ENCODE results near the gene CBS. TPM values are rescaled to one million over a fixed set of nuclear protein-coding genes. Genes with fewer than 3 reads are reported as not detected.

Gene CBS
- total and polyA plus RNA-seq, 2 donors (not counting 1 experiment from before 2014, with no cell fraction given) = 0.15 to 2.0 TPM

- ATAC-seq (ENCODE audit: low read depth) (no peak), DNase-seq (no peak)
- TF ChIP-seq CTCF (IDR thresholded peaks at IDR 0.05) = no peak
- no peak for TF ChIP-seq EZH2 (IDR thresholded peaks at IDR 0.05; ENCODE audit: borderline replicate concordance, insufficient read depth, low read depth, low read length, poor library complexity, severe bottlenecking)
- ChIA-PET POLR2A (no interaction called here), CTCF (no interaction called here)
- no peak overlapping the region for H3K9ac ChIP-seq (ENCODE audit: low read length)
- peaks cover 32% of the 10 kb centered on the region for H3K79me2 ChIP-seq (ENCODE audit: control insufficient read depth, insufficient read depth, low read length)
- no peaks in the 10 kb centered on the region for H3K4me1 ChIP-seq (ENCODE audit: control insufficient read depth in 2 of 2, insufficient read depth in 2 of 2, low read length in 2 of 2)
- no peaks in the 10 kb centered on the region for H4K20me1 ChIP-seq (ENCODE audit: control insufficient read depth, insufficient read depth, low read length, poor library complexity, severe bottlenecking)
- Mint-ChIP-seq H3K9me3 (ENCODE audit: insufficient read depth) (no peaks in the 10 kb centered on the region), H3K27me3 (no peaks in the 10 kb centered on the region), H3K4me3 (no peak overlapping the region), H3K4me1 (no peaks in the 10 kb centered on the region), H3K27ac (no peak overlapping the region)
- WGBS (ENCODE audit: insufficient coverage) = 96% methylated on average over 6 of the region's 9 CpGs
- H3K9me3 ChIP-seq (ENCODE audit: control extremely low read depth in 1 of 3, control insufficient read depth in 2 of 3, insufficient read depth in 1 of 3, low read length in 2 of 3) = peaks cover 0 to 13% (median 2%) of the 10 kb centered on the region in 3 donors
- H3K4me3 ChIP-seq (ENCODE audit: control extremely low read depth in 1 of 5, extremely low read depth in 1 of 5, insufficient read depth in 1 of 5, low read depth in 2 of 5, low read length in 4 of 5) = no peak overlapping the region
- H3K27me3 ChIP-seq (replicated peaks in 1 of 4; ENCODE audit: control extremely low read depth in 1 of 4, control insufficient read depth in 3 of 4, insufficient read depth in 4 of 4, low read length in 3 of 4) = no peaks in the 10 kb centered on the region
- H2AFZ ChIP-seq (ENCODE audit: insufficient read depth, low read depth, low read length, poor library complexity, severe bottlenecking) = no peak overlapping the region
- H3K4me2 ChIP-seq (replicated peaks; ENCODE audit: low read depth, low read length, poor library complexity, severe bottlenecking) = no peak overlapping the region
- intact Hi-C loops (cut with micrococcal nuclease) = no loop called here
- no peak overlapping the region for H3K27ac ChIP-seq (ENCODE audit: low read length in 2 of 2)
- peaks cover 13 to 22% of the 10 kb centered on the region in 2 experiments for H3K36me3 ChIP-seq (replicated peaks in 1 of 2; ENCODE audit: control extremely low read depth in 1 of 2, control insufficient read depth in 1 of 2, extremely low read depth in 1 of 2, insufficient read depth in 2 of 2, low read length in 1 of 2)
Measured at GRCh38 chr21:43005635-43006034, 70.0 kb downstream of the CBS start.

GRCh38 chr21:43004926-43005325 is 70.7 kb downstream of the CBS start:
- peaks cover 38% of the 10 kb centered on the region for H3K79me2 ChIP-seq (ENCODE audit: control insufficient read depth, insufficient read depth, low read length)
- H3K27ac Mint-ChIP-seq = no peak overlapping the region
- H3K4me1 Mint-ChIP-seq = no peaks in the 10 kb centered on the region

More at GRCh38 chr21:43004926-43005325, 70.7 kb downstream of the CBS start:
- H3K27me3 ChIP-seq (replicated peaks in 1 of 4; ENCODE audit: control extremely low read depth in 1 of 4, control insufficient read depth in 3 of 4, insufficient read depth in 4 of 4, low read length in 3 of 4) = no peaks in the 10 kb centered on the region
- H2AFZ ChIP-seq (ENCODE audit: insufficient read depth, low read depth, low read length, poor library complexity, severe bottlenecking) = no peak overlapping the region
- ChIA-PET POLR2A (no interaction called here), CTCF (no interaction called here)
- no peaks in the 10 kb centered on the region for H4K20me1 ChIP-seq (ENCODE audit: control insufficient read depth, insufficient read depth, low read length, poor library complexity, severe bottlenecking)
- no peak overlapping the region for H3K4me2 ChIP-seq (replicated peaks; ENCODE audit: low read depth, low read length, poor library complexity, severe bottlenecking)
- ATAC-seq (ENCODE audit: low read depth) (no peak), DNase-seq (no peak)
- Mint-ChIP-seq H3K27me3 (no peaks in the 10 kb centered on the region), H3K9me3 (ENCODE audit: insufficient read depth) (peaks cover 3% of the 10 kb centered on the region), H3K4me3 (no peak overlapping the region)
- H3K4me1 ChIP-seq (ENCODE audit: control insufficient read depth in 2 of 2, insufficient read depth in 2 of 2, low read length in 2 of 2) = no peaks in the 10 kb centered on the region
- H3K36me3 ChIP-seq (replicated peaks in 1 of 2; ENCODE audit: control extremely low read depth in 1 of 2, control insufficient read depth in 1 of 2, extremely low read depth in 1 of 2, insufficient read depth in 2 of 2, low read length in 1 of 2) = peaks cover 12 to 22% of the 10 kb centered on the region in 2 experiments
- H3K9me3 ChIP-seq (ENCODE audit: control extremely low read depth in 1 of 3, control insufficient read depth in 2 of 3, insufficient read depth in 1 of 3, low read length in 2 of 3) = peaks cover 0 to 18% (median 3%) of the 10 kb centered on the region in 3 donors
- no peak overlapping the region for H3K9ac ChIP-seq (ENCODE audit: low read length)
- intact Hi-C loops (cut with micrococcal nuclease) = no loop called here
- WGBS (ENCODE audit: insufficient coverage) = 95% methylated on average over 6 of the region's 8 CpGs
- H3K4me3 ChIP-seq (ENCODE audit: control extremely low read depth in 1 of 5, extremely low read depth in 1 of 5, insufficient read depth in 1 of 5, low read depth in 2 of 5, low read length in 4 of 5) = no peak overlapping the region
- TF ChIP-seq EZH2 (IDR thresholded peaks at IDR 0.05; ENCODE audit: borderline replicate concordance, insufficient read depth, low read depth, low read length, poor library complexity, severe bottlenecking) = no peak
- TF ChIP-seq CTCF (IDR thresholded peaks at IDR 0.05) = no peak
- no peak overlapping the region for H3K27ac ChIP-seq (ENCODE audit: low read length in 2 of 2)

Other genes starting within 250 kb of the CBS start
- 40.1 TPM in 2 replicates for gene WDR4, start 196.3 kb downstream of the CBS start, total RNA-seq
- 17.7 and 20.1 TPM in 2 replicates for gene WDR4, start 196.3 kb downstream of the CBS start, polyA plus RNA-seq
- 29.7 and 30.8 TPM in 2 replicates for gene NDUFV3, start 182.5 kb downstream of the CBS start, total RNA-seq
- gene NDUFV3, start 182.5 kb downstream of the CBS start, polyA plus RNA-seq = 11.6 and 14.0 TPM in 2 replicates
- not detected in 2 replicates for gene ERVH48-1, start 150.2 kb downstream of the CBS start, total RNA-seq
- not detected in 2 replicates for gene ERVH48-1, start 150.2 kb downstream of the CBS start, polyA plus RNA-seq
- gene PKNOX1, start 101.3 kb downstream of the CBS start, total RNA-seq = 25.3 and 29.5 TPM in 2 replicates
- 7.6 and 8.6 TPM in 2 replicates for gene PKNOX1, start 101.3 kb downstream of the CBS start, polyA plus RNA-seq
- 103 and 104 TPM in 2 replicates for gene U2AF1, start 31.7 kb upstream of the CBS start, total RNA-seq
- 70.9 and 102 TPM in 2 replicates for gene U2AF1, start 31.7 kb upstream of the CBS start, polyA plus RNA-seq
- not detected in 2 replicates for gene CRYAA, start 93.2 kb upstream of the CBS start, total RNA-seq
- not detected in 2 replicates for gene CRYAA, start 93.2 kb upstream of the CBS start, polyA plus RNA-seq